Measurements from ENCODE around the gene IL26.

Gene IL26

DNA sequence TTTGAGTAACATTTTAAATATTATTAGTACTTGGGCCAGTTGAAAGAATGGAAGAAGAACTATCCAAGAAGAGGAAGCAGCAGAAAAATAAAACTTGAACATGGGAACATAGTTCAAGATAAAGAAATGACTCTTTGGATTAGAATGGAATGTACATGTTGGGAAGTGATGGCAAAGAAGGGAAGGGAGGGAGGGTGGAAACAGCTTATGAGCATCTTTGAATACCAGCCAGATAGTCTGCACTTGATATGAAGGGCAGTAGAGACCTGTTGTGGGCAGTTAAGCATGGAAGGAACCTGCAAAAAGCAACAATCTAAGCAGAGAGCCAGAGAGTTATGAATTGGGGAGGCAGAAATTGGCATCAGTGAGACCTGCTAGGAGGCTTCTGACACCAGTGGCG is 37.8 kb upstream of the IL26 start:
- TF ChIP-seq ZNF202 (tag by site-specific recombination; IDR thresholded peaks at IDR 0.05; ENCODE audit: borderline replicate concordance), result no peak
- TF ChIP-seq ZNF692 (tag by site-specific recombination; IDR thresholded peaks at IDR 0.05), result no peak
- no peak for TF ChIP-seq KLF16 (tag by site-specific recombination; IDR thresholded peaks at IDR 0.05)
- no peak for TF ChIP-seq GLI2 (tag by site-specific recombination; IDR thresholded peaks at IDR 0.05; ENCODE audit: borderline replicate concordance, low read depth)
- TF ChIP-seq ZNF121 (tag by site-specific recombination; IDR thresholded peaks at IDR 0.05), result no peak
- TF ChIP-seq ZNF24 (tag by site-specific recombination; IDR thresholded peaks at IDR 0.05), result no peak
- TF ChIP-seq IKZF3 (tag by site-specific recombination; IDR thresholded peaks at IDR 0.05), result no peak
- POLR2A ChIA-PET, result interaction anchor here (0.6 kb wide), 1 partner anchor 51 kb away, joined by 4 read pairs; no protein-coding TSS in a partner anchor
- no peaks in the 10 kb centered on the region for H3K4me1 ChIP-seq (ENCODE audit: control insufficient read depth, insufficient read depth, low read length)
- CTCF ChIA-PET, result no interaction called here
- no peak overlapping the region for H3K27ac ChIP-seq (ENCODE audit: extremely low read depth, low read depth, low read length)
- no peaks in the 10 kb centered on the region for H3K9me3 ChIP-seq (ENCODE audit: control insufficient read depth, insufficient read depth, low read depth, low read length)
- H3K36me3 ChIP-seq (ENCODE audit: control insufficient read depth in 2 of 2, insufficient read depth in 1 of 2, low read length in 2 of 2), result no peaks in the 10 kb centered on the region; a peak in 1 of 3 replicates
- H3K4me3 ChIP-seq (ENCODE audit: low read depth, low read length), result no peak overlapping the region

GRCh38 chr12:68261896-68262295 is 36.3 kb upstream of the IL26 start:
- H3K9me3 ChIP-seq (ENCODE audit: control insufficient read depth, insufficient read depth, low read depth, low read length), result no peaks in the 10 kb centered on the region
- POLR2A ChIA-PET, result no interaction called here
- no peak overlapping the region for H3K27ac ChIP-seq (ENCODE audit: extremely low read depth, low read depth, low read length)
- CTCF ChIA-PET, result interaction anchor here (0.6 kb wide), 1 partner anchor 44 kb away, joined by 5 read pairs; no protein-coding TSS in a partner anchor
- no peaks in the 10 kb centered on the region; a peak in 1 of 3 replicates for H3K36me3 ChIP-seq (ENCODE audit: control insufficient read depth in 2 of 2, insufficient read depth in 1 of 2, low read length in 2 of 2)
- no peaks in the 10 kb centered on the region for H3K4me1 ChIP-seq (ENCODE audit: control insufficient read depth, insufficient read depth, low read length)
- H3K4me3 ChIP-seq (ENCODE audit: low read depth, low read length), result no peak overlapping the region
- TF ChIP-seq YY2 (tag by site-specific recombination; IDR thresholded peaks at IDR 0.05) (no peak), ZNF670 (tag by site-specific recombination; IDR thresholded peaks at IDR 0.05; ENCODE audit: low read depth) (no peak), KLF16 (tag by site-specific recombination; IDR thresholded peaks at IDR 0.05) (no peak), ZBTB8A (tag by site-specific recombination; IDR thresholded peaks at IDR 0.05) (no peak), SP3 (tag by site-specific recombination; IDR thresholded peaks at IDR 0.05) (no peak), ZNF366 (tag by site-specific recombination; conservative IDR thresholded peaks at IDR 0.05) (no peak), ZNF776 (tag by site-specific recombination; IDR thresholded peaks at IDR 0.05; ENCODE audit: borderline replicate concordance) (no peak), ZSCAN23 (tag by site-specific recombination; IDR thresholded peaks at IDR 0.05) (no peak), ZNF175 (tag by site-specific recombination; IDR thresholded peaks at IDR 0.05) (no peak), ZNF146 (tag by site-specific recombination; IDR thresholded peaks at IDR 0.05) (no peak)

- POLR2A ChIA-PET, result no interaction called here
- TF ChIP-seq ZNF19 (tag by site-specific recombination; IDR thresholded peaks at IDR 0.05; ENCODE audit: low read depth) (no peak), ZNF561 (tag by site-specific recombination; IDR thresholded peaks at IDR 0.05; ENCODE audit: borderline replicate concordance) (no peak), ZNF777 (tag by site-specific recombination; IDR thresholded peaks at IDR 0.05; ENCODE audit: borderline replicate concordance) (no peak), ZNF791 (tag by site-specific recombination; IDR thresholded peaks at IDR 0.05) (no peak), ZNF843 (tag by site-specific recombination; IDR thresholded peaks at IDR 0.05) (no peak), ZNF112 (tag by site-specific recombination; IDR thresholded peaks at IDR 0.05) (no peak), TCF7L2 (IDR thresholded peaks at IDR 0.05; ENCODE audit: borderline replicate concordance, low read depth, low read length) (no peak), ZNF600 (tag by site-specific recombination; IDR thresholded peaks at IDR 0.05) (no peak), ZNF248 (tag by site-specific recombination; IDR thresholded peaks at IDR 0.05) (no peak), ZFP69B (tag by site-specific recombination; IDR thresholded peaks at IDR 0.05) (no peak), ZNF16 (tag by site-specific recombination; IDR thresholded peaks at IDR 0.05; ENCODE audit: low read depth) (no peak), ZNF707 (tag by site-specific recombination; IDR thresholded peaks at IDR 0.05) (no peak), ZNF211 (tag by site-specific recombination; IDR thresholded peaks at IDR 0.05; ENCODE audit: low read depth) (no peak), ZFP37 (tag by site-specific recombination; IDR thresholded peaks at IDR 0.05) (no peak), ZNF792 (tag by site-specific recombination; IDR thresholded peaks at IDR 0.05) (no peak), HOXD13 (CRISPR knock-in tag; IDR thresholded peaks at IDR 0.05; ENCODE audit: borderline replicate concordance) (no peak)
- TF ChIP-seq, protein P1, sequence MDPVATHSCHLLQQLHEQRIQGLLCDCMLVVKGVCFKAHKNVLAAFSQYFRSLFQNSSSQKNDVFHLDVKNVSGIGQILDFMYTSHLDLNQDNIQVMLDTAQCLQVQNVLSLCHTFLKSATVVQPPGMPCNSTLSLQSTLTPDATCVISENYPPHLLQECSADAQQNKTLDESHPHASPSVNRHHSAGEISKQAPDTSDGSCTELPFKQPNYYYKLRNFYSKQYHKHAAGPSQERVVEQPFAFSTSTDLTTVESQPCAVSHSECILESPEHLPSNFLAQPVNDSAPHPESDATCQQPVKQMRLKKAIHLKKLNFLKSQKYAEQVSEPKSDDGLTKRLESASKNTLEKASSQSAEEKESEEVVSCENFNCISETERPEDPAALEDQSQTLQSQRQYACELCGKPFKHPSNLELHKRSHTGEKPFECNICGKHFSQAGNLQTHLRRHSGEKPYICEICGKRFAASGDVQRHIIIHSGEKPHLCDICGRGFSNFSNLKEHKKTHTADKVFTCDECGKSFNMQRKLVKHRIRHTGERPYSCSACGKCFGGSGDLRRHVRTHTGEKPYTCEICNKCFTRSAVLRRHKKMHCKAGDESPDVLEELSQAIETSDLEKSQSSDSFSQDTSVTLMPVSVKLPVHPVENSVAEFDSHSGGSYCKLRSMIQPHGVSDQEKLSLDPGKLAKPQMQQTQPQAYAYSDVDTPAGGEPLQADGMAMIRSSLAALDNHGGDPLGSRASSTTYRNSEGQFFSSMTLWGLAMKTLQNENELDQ (tag by site-specific recombination; IDR thresholded peaks at IDR 0.05; ENCODE audit: low read depth), result no peak
These were observed 34.5 kb upstream of the IL26 start for GRCh38 chr12:68260153-68260552.

More at GRCh38 chr12:68260153-68260552, 34.5 kb upstream of the IL26 start:
- H3K9me3 ChIP-seq (ENCODE audit: control insufficient read depth, insufficient read depth, low read depth, low read length), result no peaks in the 10 kb centered on the region
- H3K4me1 ChIP-seq (ENCODE audit: control insufficient read depth, insufficient read depth, low read length), result no peaks in the 10 kb centered on the region
- CTCF ChIA-PET, result no interaction called here
- H3K27ac ChIP-seq (ENCODE audit: extremely low read depth, low read depth, low read length), result no peak overlapping the region
- no peak overlapping the region for H3K4me3 ChIP-seq (ENCODE audit: low read depth, low read length)
- no peaks in the 10 kb centered on the region; a peak in 1 of 3 replicates for H3K36me3 ChIP-seq (ENCODE audit: control insufficient read depth in 2 of 2, insufficient read depth in 1 of 2, low read length in 2 of 2)
